Peyer's patch (tissue), 4 donors: Measurements from ENCODE around the gene CFAP97D2.

Experiments
- POLR2A ChIP-seq, 2 donors: fragments of 450-650 bp; IDR thresholded peaks; one replicate each; pipeline ENCODE4 v1.5.1; 2017; ENCODE audit warnings: antibody characterized with exemption in 2 of 2, mild to moderate bottlenecking in 2 of 2, moderate library complexity in 2 of 2
- TF ChIP-seq, protein P1 (sequence below), 6 experiments: fragments of 450-650 bp in 4 of 6; fragments of 200-600 bp in 2 of 6; sonication (generic) in 1 of 6; IDR thresholded peaks; one replicate each; pipeline ENCODE4 v1.5.1; 2017 to 2019; ENCODE audit warnings: antibody characterized with exemption in 6 of 6, mild to moderate bottlenecking in 3 of 6, moderate library complexity in 1 of 6

DNA sequence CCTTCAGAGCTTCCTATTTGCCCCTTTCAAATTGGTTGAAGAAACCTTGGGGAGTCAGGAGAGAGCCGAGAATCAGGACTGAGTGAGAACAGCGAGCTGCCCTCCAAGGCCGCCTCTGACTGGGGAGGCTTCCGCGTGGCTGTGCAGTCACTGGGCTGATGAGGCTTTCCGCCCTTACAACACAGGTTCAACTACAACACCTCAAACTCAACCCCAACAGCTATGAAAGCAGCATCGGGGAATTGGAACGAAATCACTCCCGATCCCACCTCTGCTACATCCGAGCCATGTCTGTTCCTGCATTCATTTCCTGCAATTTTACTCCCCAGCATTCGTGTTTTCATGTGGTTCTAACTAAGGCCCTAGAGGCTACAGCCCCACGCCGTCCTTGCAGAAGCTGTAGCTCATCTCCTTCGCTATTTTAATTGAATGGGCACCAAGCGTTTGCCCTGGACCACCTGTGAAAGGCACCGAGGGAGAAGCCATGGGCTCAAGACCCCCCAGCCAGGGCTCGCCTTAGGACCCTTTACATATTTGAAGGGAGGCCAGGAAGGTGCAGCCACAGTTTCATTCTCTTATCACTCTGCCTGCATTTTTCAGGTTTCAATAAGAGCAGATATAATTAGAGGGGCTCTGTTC is 34.3 kb upstream of the CFAP97D2 start:
- TF ChIP-seq, protein P1, sequence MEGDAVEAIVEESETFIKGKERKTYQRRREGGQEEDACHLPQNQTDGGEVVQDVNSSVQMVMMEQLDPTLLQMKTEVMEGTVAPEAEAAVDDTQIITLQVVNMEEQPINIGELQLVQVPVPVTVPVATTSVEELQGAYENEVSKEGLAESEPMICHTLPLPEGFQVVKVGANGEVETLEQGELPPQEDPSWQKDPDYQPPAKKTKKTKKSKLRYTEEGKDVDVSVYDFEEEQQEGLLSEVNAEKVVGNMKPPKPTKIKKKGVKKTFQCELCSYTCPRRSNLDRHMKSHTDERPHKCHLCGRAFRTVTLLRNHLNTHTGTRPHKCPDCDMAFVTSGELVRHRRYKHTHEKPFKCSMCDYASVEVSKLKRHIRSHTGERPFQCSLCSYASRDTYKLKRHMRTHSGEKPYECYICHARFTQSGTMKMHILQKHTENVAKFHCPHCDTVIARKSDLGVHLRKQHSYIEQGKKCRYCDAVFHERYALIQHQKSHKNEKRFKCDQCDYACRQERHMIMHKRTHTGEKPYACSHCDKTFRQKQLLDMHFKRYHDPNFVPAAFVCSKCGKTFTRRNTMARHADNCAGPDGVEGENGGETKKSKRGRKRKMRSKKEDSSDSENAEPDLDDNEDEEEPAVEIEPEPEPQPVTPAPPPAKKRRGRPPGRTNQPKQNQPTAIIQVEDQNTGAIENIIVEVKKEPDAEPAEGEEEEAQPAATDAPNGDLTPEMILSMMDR (IDR thresholded peaks at IDR 0.05): no peak
- no peak for TF ChIP-seq POLR2A (IDR thresholded peaks at IDR 0.05)
